ENCODE results near the gene AREL1. TPM values are rescaled to one million over a fixed set of nuclear protein-coding genes. Genes with fewer than 3 reads are reported as not detected.

Gene AREL1
- total RNA-seq, 2 donors from 2014 or later: 14.8 to 51.2 TPM

GRCh38 chr14:74671789-74672188 is 41.1 kb downstream of the AREL1 start:
- Histone ChIP-seq H3K27me3 (replicated peaks; ENCODE audit: insufficient read depth) (no peaks in the 10 kb centered on the region), H3K36me3 (peaks cover 2 to 5% of the 10 kb centered on the region in 2 donors), H3K4me1 (replicated peaks) (no peaks in the 10 kb centered on the region), H3K9me3 (no peaks in the 10 kb centered on the region), H3K4me3 (no peak overlapping the region), H3K27ac (no peak overlapping the region)
- no peak for TF ChIP-seq POLR2AphosphoS5 (IDR thresholded peaks at IDR 0.05)
- 41% methylated on average over 4 of the region's 4 CpGs for WGBS
- peak; percentile 18 for DNase-seq (ENCODE audit: low spot score)
- intact Hi-C loops (cut with DNase I): no loop called here

GRCh38 chr14:74670726-74671411 is 42.0 kb downstream of the AREL1 start:
- Histone ChIP-seq H3K27ac (no peak overlapping the region), H3K4me3 (no peak overlapping the region), H3K4me1 (replicated peaks) (no peaks in the 10 kb centered on the region), H3K36me3 (peaks cover 2 to 4% of the 10 kb centered on the region in 2 donors), H3K9me3 (no peaks in the 10 kb centered on the region), H3K27me3 (replicated peaks; ENCODE audit: insufficient read depth) (no peaks in the 10 kb centered on the region)
- no peak for DNase-seq (ENCODE audit: low spot score)
- intact Hi-C loops (cut with DNase I): no loop called here
- 92% methylated on average over 9 of the region's 9 CpGs for WGBS
- TF ChIP-seq POLR2A (IDR thresholded peaks at IDR 0.05) (no peak), CTCF (IDR thresholded peaks at IDR 0.05) (no peak)

- no peaks in the 10 kb centered on the region for H3K4me1 ChIP-seq (replicated peaks)
- intact Hi-C loops (cut with DNase I): no loop called here
- no peak overlapping the region for H3K4me3 ChIP-seq
- no peak overlapping the region for H3K27ac ChIP-seq
- H3K27me3 ChIP-seq (replicated peaks; ENCODE audit: insufficient read depth): no peaks in the 10 kb centered on the region
- 97% methylated on average over 10 of the region's 10 CpGs for WGBS
- no peaks in the 10 kb centered on the region for H3K9me3 ChIP-seq
- no peak for DNase-seq (ENCODE audit: low spot score)
- H3K36me3 ChIP-seq: peaks cover 0 to 2% of the 10 kb centered on the region in 2 donors
- no peak for TF ChIP-seq POLR2A (IDR thresholded peaks at IDR 0.05)
- no peak for TF ChIP-seq CTCF (IDR thresholded peaks at IDR 0.05)
- no peak for TF ChIP-seq POLR2AphosphoS5 (IDR thresholded peaks at IDR 0.05)
Measured at GRCh38 chr14:74669846-74670245, 43.0 kb downstream of the AREL1 start.

GRCh38 chr14:74669256-74669655 is 43.6 kb downstream of the AREL1 start:
- Histone ChIP-seq H3K27ac (no peak overlapping the region), H3K4me3 (no peak overlapping the region), H3K27me3 (replicated peaks; ENCODE audit: insufficient read depth) (no peaks in the 10 kb centered on the region), H3K4me1 (replicated peaks) (no peaks in the 10 kb centered on the region), H3K36me3 (peaks cover 0 to 2% of the 10 kb centered on the region in 2 donors), H3K9me3 (no peaks in the 10 kb centered on the region)
- 77% methylated on average over 1 of the region's 1 CpG for WGBS
- TF ChIP-seq POLR2AphosphoS5 (IDR thresholded peaks at IDR 0.05) (no peak), POLR2A (IDR thresholded peaks at IDR 0.05) (no peak), CTCF (IDR thresholded peaks at IDR 0.05) (no peak)
- DNase-seq (ENCODE audit: low spot score): no peak
- intact Hi-C loops (cut with DNase I): no loop called here

- no peak for TF ChIP-seq POLR2AphosphoS5 (IDR thresholded peaks at IDR 0.05)
- no peak for TF ChIP-seq POLR2A (IDR thresholded peaks at IDR 0.05)
- no peak for TF ChIP-seq CTCF (IDR thresholded peaks at IDR 0.05)
- 73% methylated on average over 1 of the region's 1 CpG for WGBS
- Histone ChIP-seq H3K27ac (no peak overlapping the region), H3K27me3 (replicated peaks; ENCODE audit: insufficient read depth) (no peaks in the 10 kb centered on the region), H3K36me3 (peaks cover 0 to 2% of the 10 kb centered on the region in 2 donors), H3K4me3 (no peak overlapping the region), H3K4me1 (replicated peaks) (no peaks in the 10 kb centered on the region), H3K9me3 (no peaks in the 10 kb centered on the region)
- intact Hi-C loops (cut with DNase I): no loop called here
- DNase-seq (ENCODE audit: low spot score): no peak
Measured at GRCh38 chr14:74667758-74668157, 45.1 kb downstream of the AREL1 start.

All from prostate gland (tissue), 2 donors.